GM13976 (cell line): ENCODE data around the gene CCDC85C.

ENCODE experiments used
- DNase-seq: peaks from one replicate; pipeline ENCODE4 v3.0.0; 2012; ENCODE audit warnings: low spot score
- CTCF ChIP-seq: IDR thresholded peaks from 2 replicates; pipeline ENCODE4 v1.5.1; 2012; ENCODE audit warnings: borderline replicate concordance, mild to moderate bottlenecking; ENCODE audit not compliant: insufficient read depth; ENCODE audit errors: extremely low read depth, missing control alignments, control extremely low read depth
- in situ Hi-C: fragments of 300-500 bp; cut with MboI; formaldehyde crosslinking; loops from one replicate; pipeline ENCODE4 v1.12.0; 2022; ENCODE audit warnings: low sequenced_read_pairs, mixed read lengths, inconsistent platforms; ENCODE audit not compliant: unreplicated experiment

Gene CCDC85C

GRCh38 chr14:99551034-99551922, 52.7 kb downstream of the CCDC85C start:
- in situ Hi-C loops: no loop called here
- DNase-seq: no peak
- no peak for TF ChIP-seq CTCF

GRCh38 chr14:99550387-99550992, 53.5 kb downstream of the CCDC85C start:
- DNase-seq: no peak
- in situ Hi-C loops: no loop called here
- no peak for TF ChIP-seq CTCF

- no peak for DNase-seq
- in situ Hi-C loops: no loop called here
- no peak for TF ChIP-seq CTCF
Observed at GRCh38 chr14:99549684-99550083, 54.3 kb downstream of the CCDC85C start.

- in situ Hi-C loops: no loop called here
- DNase-seq: no peak
- no peak for TF ChIP-seq CTCF
Observed at GRCh38 chr14:99548871-99549515, 55.0 kb downstream of the CCDC85C start.

GRCh38 chr14:99548255-99548654, 55.8 kb downstream of the CCDC85C start:
- in situ Hi-C loops: no loop called here
- DNase-seq: no peak
- no peak for TF ChIP-seq CTCF

GRCh38 chr14:99546234-99546879, 57.6 kb downstream of the CCDC85C start:
- no peak for TF ChIP-seq CTCF
- DNase-seq: no peak
- in situ Hi-C loops: no loop called here
